ENCODE results near the gene ZNF226. TPM values are rescaled to one million over a fixed set of nuclear protein-coding genes. Genes with fewer than 3 reads are reported as not detected.

The ZNF226 gene
- total and polyA plus RNA-seq, 11 donors: 12.2 to 29.2 (median 20.6) TPM

GRCh38 chr19:44204772-44205171 is 39.9 kb downstream of the ZNF226 start:
- peaks cover 0 to 5% (median 0%) of the 10 kb centered on the region in 9 donors for H3K27me3 ChIP-seq
- H3K36me3 ChIP-seq: no peaks in the 10 kb centered on the region
- H3K4me1 ChIP-seq: peaks cover 0 to 10% (median 7%) of the 10 kb centered on the region in 12 donors
- H3K27ac ChIP-seq: no peak overlapping the region
- H3K4me3 ChIP-seq: no peak overlapping the region
- H3K9me3 ChIP-seq: peaks cover 0 to 21% (median 0%) of the 10 kb centered on the region in 12 donors
- TF ChIP-seq CTCF (IDR thresholded peaks at IDR 0.05) (no peak), POLR2A (IDR thresholded peaks at IDR 0.05) (no peak)
- no peak for DNase-seq
- intact Hi-C loops (cut with DNase I): loop anchor here in 3 of 10 donors (5.0 kb wide), 2 partner anchors 37 to 92 kb away; partner anchors contain the start of genes ZNF226 (in 2 of the 3) and ZNF225 (in 1 of the 3)
- ATAC-seq: no peak
- WGBS, 4 donors: 76 to 87% (median 86%) methylated on average over 2 of the region's 2 CpGs

- Histone ChIP-seq H3K27me3 (peaks cover 0 to 5% (median 0%) of the 10 kb centered on the region in 9 donors), H3K4me3 (peak overlapping the region; percentile 47 to 86 (median 76)), H3K27ac (peak overlapping the region; percentile 84 to 96 (median 92)), H3K4me1 (peaks cover 0 to 15% (median 7%) of the 10 kb centered on the region in 12 donors), H3K36me3 (no peaks in the 10 kb centered on the region), H3K9me3 (peaks cover 0 to 21% (median 0%) of the 10 kb centered on the region in 12 donors)
- TF ChIP-seq POLR2A (IDR thresholded peaks at IDR 0.05): peak in 1 of 2 donors; percentile 47
- no peak for TF ChIP-seq CTCF (IDR thresholded peaks at IDR 0.05)
- intact Hi-C loops (cut with DNase I): loop anchor here in 6 of 10 donors (2.0 to 5.0 kb wide), 5 partner anchors 40 to 95 kb away; partner anchors contain the start of genes ZNF226 (in 4 of the 6), ZNF225 (in 2 of the 6) and ZNF234 (in 1 of the 6)
- peak; percentile 96 to 98 (median 97) for ATAC-seq
- WGBS, 4 donors: 4% methylated on average over 20 to 26 of the region's 26 CpGs
- peak; percentile 91 to 94 (median 93) for DNase-seq
Observed at GRCh38 chr19:44207126-44207803, 42.4 kb downstream of the ZNF226 start.

GRCh38 chr19:44212250-44212865 is 47.5 kb downstream of the ZNF226 start, which contains the start of gene ZNF227:
ZNF227 (plus strand) TSS chr19:44212532; CDS start chr19:44217793, 5,261 bp downstream.
- ATAC-seq (peak; percentile 96 to 98 (median 98)), DNase-seq (peak; percentile 92 to 96 (median 95))
- WGBS, 4 donors: 0 to 1% (median 1%) methylated on average over 37 of the region's 37 CpGs
- Histone ChIP-seq H3K9me3 (peaks cover 0 to 4% (median 0%) of the 10 kb centered on the region in 12 donors), H3K4me3 (peak within 1 kb of the TSS; percentile 47 to 95 (median 76)), H3K4me1 (peaks cover 0 to 27% (median 18%) of the 10 kb centered on the region in 12 donors), H3K36me3 (peaks cover 0 to 32% (median 25%) of the 10 kb centered on the region in 9 donors), H3K27me3 (no peaks in the 10 kb centered on the region), H3K27ac (peak within 1 kb of the TSS; percentile 66 to 92 (median 85))
- TF ChIP-seq POLR2A (IDR thresholded peaks at IDR 0.05) (peak in 1 of 2 donors; percentile 53), CTCF (IDR thresholded peaks at IDR 0.05) (no peak)
- intact Hi-C loops (cut with DNase I): loop anchor here in 6 of 10 donors (2.0 to 10.0 kb wide), 6 partner anchors 45 to 100 kb away; partner anchors contain the start of genes ZNF225 (in 3 of the 6), ZNF226 (in 3 of the 6) and ZNF235 (in 3 of the 6)

All from heart left ventricle (tissue), 16 donors.